CD8-positive, alpha-beta memory T cell (primary cell): ENCODE measurements around the gene FSTL4. TPM values are rescaled to one million over a fixed set of nuclear protein-coding genes. Genes with fewer than 3 reads are reported as not detected.
"Not testable (repeated sequence)": the region's sequence is repeated elsewhere in the genome, so short reads cannot be mapped to it uniquely, and the experiment has no call there.

Experiments
- CTCF ChIA-PET: fragments of 350-600 bp; sonication (Branson Sonifier 250); formaldehyde crosslinking; loops from one replicate; lab custom pipeline; 2021; ENCODE audit warnings: antibody characterized with exemption; lab: Charles Lee
- POLR2A ChIA-PET: fragments of 350-600 bp; sonication (Branson Sonifier 250); formaldehyde crosslinking; loops from one replicate; lab custom pipeline; 2021; ENCODE audit warnings: antibody characterized with exemption; lab: Charles Lee
- DNase-seq, 5 donors: peaks; one replicate each; pipeline versions ENCODE4 v3.0.0 to v3.0.0-alpha.2; 2020 to 2022; ENCODE audit warnings: mixed read lengths in 1 of 5
- H3K27ac ChIP-seq: one replicate; pipeline ENCODE4 v1.7.0; 2013; ENCODE audit warnings: low read depth, mild to moderate bottlenecking, low read length, moderate library complexity
- H3K27me3 ChIP-seq: 2 replicates; pipeline ENCODE4 v1.7.0; 2013; ENCODE audit warnings: low read length, mild to moderate bottlenecking; ENCODE audit not compliant: insufficient read depth, poor library complexity, severe bottlenecking
- H3K36me3 ChIP-seq: 2 replicates; pipeline ENCODE4 v1.7.0; 2013; ENCODE audit warnings: mild to moderate bottlenecking, low read length, moderate library complexity; ENCODE audit not compliant: insufficient read depth
- H3K4me1 ChIP-seq: 2 replicates; pipeline ENCODE4 v1.7.0; 2013; ENCODE audit warnings: mild to moderate bottlenecking, low read length, moderate library complexity; ENCODE audit not compliant: insufficient read depth
- H3K4me3 ChIP-seq: 2 replicates; pipeline ENCODE4 v1.7.0; 2013; ENCODE audit warnings: mild to moderate bottlenecking, low read length
- H3K9me3 ChIP-seq: 2 replicates; pipeline ENCODE4 v1.7.0; 2013; ENCODE audit warnings: mild to moderate bottlenecking, low read length
- H3K27ac Mint-ChIP-seq, 8 donors: one replicate each; pipeline ENCODE4 v1.8.0; 2020 to 2021; ENCODE audit warnings: mixed read lengths in 8 of 8, mild to moderate bottlenecking in 6 of 8, inconsistent platforms in 3 of 8, moderate library complexity in 3 of 8
- H3K27me3 Mint-ChIP-seq, 2 donors: one replicate each; pipeline ENCODE4 v1.8.0; 2020 to 2021; ENCODE audit warnings: mixed read lengths in 2 of 2, mild to moderate bottlenecking in 1 of 2, moderate library complexity in 1 of 2
- H3K36me3 Mint-ChIP-seq, 3 donors: one replicate each; pipeline ENCODE4 v1.8.0; 2020 to 2021; ENCODE audit warnings: mixed read lengths in 3 of 3, inconsistent platforms in 1 of 3, mild to moderate bottlenecking in 1 of 3
- H3K4me1 Mint-ChIP-seq, 3 donors: one replicate each; pipeline ENCODE4 v1.8.0; 2020 to 2021; ENCODE audit warnings: mixed read lengths in 3 of 3, inconsistent platforms in 1 of 3, mild to moderate bottlenecking in 1 of 3
- H3K4me3 Mint-ChIP-seq, 7 donors: one replicate each; pipeline ENCODE4 v1.8.0; 2020 to 2021; ENCODE audit warnings: mixed read lengths in 7 of 7, mild to moderate bottlenecking in 6 of 7, moderate library complexity in 4 of 7, inconsistent platforms in 2 of 7
- H3K9me3 Mint-ChIP-seq, 5 donors: one replicate each; pipeline ENCODE4 v1.8.0; 2020 to 2022; ENCODE audit warnings: mixed read lengths in 5 of 5, mild to moderate bottlenecking in 3 of 5, moderate library complexity in 2 of 5, inconsistent platforms in 1 of 5
- polyA plus RNA-seq: library from polyadenylated mRNA; unstranded; fragments of 300-500 nt; fragmentation: Illumina TruSeq; gene quantifications from one replicate; pipeline ENCODE4 v1.2.3, GENCODE V29; 2021
- total RNA-seq, 2 experiments: library from RNA; stranded (reverse); gene quantifications; one replicate each; pipeline ENCODE4 v1.2.3, GENCODE V29; 2021

FSTL4 gene
- total and polyA plus RNA-seq, 3 experiments from 2014 or later: 0.33 TPM; not detected in 2

- Histone ChIP-seq H3K4me1 (peaks cover 11% of the 10 kb centered on the region), H3K27me3 (no peaks in the 10 kb centered on the region), H3K9me3 (no peaks in the 10 kb centered on the region), H3K36me3 (no peaks in the 10 kb centered on the region), H3K4me3 (no peak overlapping the region), H3K27ac (no peak overlapping the region)
- POLR2A ChIA-PET: no interaction called here
- H3K4me3 Mint-ChIP-seq: no peak overlapping the region
- no peak for DNase-seq
- H3K9me3 Mint-ChIP-seq: no peaks in the 10 kb centered on the region
- H3K27me3 Mint-ChIP-seq: peaks cover 1 to 8% of the 10 kb centered on the region in 2 donors
- CTCF ChIA-PET: interaction anchor here (0.9 kb wide), 1 partner anchor 25 kb away, joined by 3 read pairs; no protein-coding TSS in a partner anchor
- peak overlapping the region in 1 of 8 donors; percentile 43 for H3K27ac Mint-ChIP-seq
- no peaks in the 10 kb centered on the region for H3K36me3 Mint-ChIP-seq
- H3K4me1 Mint-ChIP-seq: peaks cover 13 to 24% (median 14%) of the 10 kb centered on the region in 3 donors
Observed at GRCh38 chr5:133397990-133398645, 214.2 kb downstream of the FSTL4 start.

GRCh38 chr5:133397348-133397747, 215.0 kb downstream of the FSTL4 start:
- no peaks in the 10 kb centered on the region for H3K36me3 Mint-ChIP-seq
- H3K27ac Mint-ChIP-seq: peak overlapping the region in 1 of 8 donors; percentile 31
- peaks cover 13 to 24% (median 14%) of the 10 kb centered on the region in 3 donors for H3K4me1 Mint-ChIP-seq
- peaks cover 1 to 10% of the 10 kb centered on the region in 2 donors for H3K27me3 Mint-ChIP-seq
- Histone ChIP-seq H3K27ac (no peak overlapping the region), H3K4me1 (peaks cover 11% of the 10 kb centered on the region), H3K36me3 (no peaks in the 10 kb centered on the region), H3K27me3 (no peaks in the 10 kb centered on the region), H3K9me3 (no peaks in the 10 kb centered on the region), H3K4me3 (no peak overlapping the region)
- no peak for DNase-seq
- POLR2A ChIA-PET: no interaction called here
- CTCF ChIA-PET: no interaction called here
- H3K4me3 Mint-ChIP-seq: no peak overlapping the region
- H3K9me3 Mint-ChIP-seq: no peaks in the 10 kb centered on the region

DNA sequence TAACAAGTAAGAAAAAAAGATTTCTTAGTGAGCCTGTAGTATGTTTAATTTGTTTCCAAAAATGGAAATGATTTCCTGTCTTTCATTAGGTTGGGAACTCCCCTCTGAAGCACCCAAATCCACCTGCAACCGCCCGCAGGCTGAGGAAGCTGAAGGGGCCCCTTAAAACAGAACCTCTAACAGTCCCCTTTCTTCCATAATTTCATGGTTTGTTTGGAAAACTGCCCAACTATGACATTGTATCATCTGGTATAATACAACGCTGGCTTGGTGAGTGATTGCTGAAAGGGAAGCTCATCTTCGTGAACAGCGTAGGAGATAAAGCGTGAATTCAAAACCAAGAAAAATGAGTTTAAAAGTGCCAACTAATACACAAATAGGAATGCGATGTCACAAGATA, 215.5 kb downstream of the FSTL4 start:
- Histone ChIP-seq H3K4me3 (no peak overlapping the region), H3K9me3 (no peaks in the 10 kb centered on the region), H3K27ac (no peak overlapping the region), H3K36me3 (no peaks in the 10 kb centered on the region), H3K4me1 (peaks cover 11% of the 10 kb centered on the region), H3K27me3 (no peaks in the 10 kb centered on the region)
- no peaks in the 10 kb centered on the region for H3K36me3 Mint-ChIP-seq
- no peaks in the 10 kb centered on the region for H3K9me3 Mint-ChIP-seq
- no peak for DNase-seq
- H3K4me3 Mint-ChIP-seq: no peak overlapping the region
- no peak overlapping the region for H3K27ac Mint-ChIP-seq
- H3K4me1 Mint-ChIP-seq: peaks cover 13 to 24% (median 14%) of the 10 kb centered on the region in 3 donors
- CTCF ChIA-PET: no interaction called here
- H3K27me3 Mint-ChIP-seq: peaks cover 6 to 15% of the 10 kb centered on the region in 2 donors
- POLR2A ChIA-PET: no interaction called here

- Histone ChIP-seq H3K27ac (no peak overlapping the region), H3K36me3 (no peaks in the 10 kb centered on the region), H3K27me3 (no peaks in the 10 kb centered on the region), H3K4me3 (no peak overlapping the region), H3K9me3 (no peaks in the 10 kb centered on the region), H3K4me1 (peaks cover 11% of the 10 kb centered on the region)
- Mint-ChIP-seq H3K36me3 (no peaks in the 10 kb centered on the region), H3K9me3 (no peaks in the 10 kb centered on the region), H3K27ac (no peak overlapping the region), H3K27me3 (peaks cover 6 to 16% of the 10 kb centered on the region in 2 donors), H3K4me1 (peaks cover 13 to 24% (median 14%) of the 10 kb centered on the region in 3 donors), H3K4me3 (no peak overlapping the region)
- ChIA-PET POLR2A (no interaction called here), CTCF (interaction anchor here (1.7 kb wide), 1 partner anchor 27 kb away, joined by 3 read pairs; no protein-coding TSS in a partner anchor)
- no peak for DNase-seq
Observed at GRCh38 chr5:133396187-133396741, 216.1 kb downstream of the FSTL4 start.

GRCh38 chr5:133395207-133395606, 217.1 kb downstream of the FSTL4 start:
- H3K27ac Mint-ChIP-seq, H3K27ac ChIP-seq, H3K9me3 Mint-ChIP-seq, POLR2A ChIA-PET, H3K9me3 ChIP-seq, DNase-seq, H3K27me3 ChIP-seq, H3K4me3 Mint-ChIP-seq, H3K4me3 ChIP-seq, H3K36me3 ChIP-seq, H3K36me3 Mint-ChIP-seq: not testable (repeated sequence)
- Mint-ChIP-seq H3K27me3 (peaks cover 5 to 14% of the 10 kb centered on the region in 2 donors), H3K4me1 (peaks cover 13 to 24% (median 14%) of the 10 kb centered on the region in 3 donors)
- CTCF ChIA-PET: interaction anchor here (1.7 kb wide), 1 partner anchor 28 kb away, joined by 3 read pairs; no protein-coding TSS in a partner anchor
- peaks cover 11% of the 10 kb centered on the region for H3K4me1 ChIP-seq

DNA sequence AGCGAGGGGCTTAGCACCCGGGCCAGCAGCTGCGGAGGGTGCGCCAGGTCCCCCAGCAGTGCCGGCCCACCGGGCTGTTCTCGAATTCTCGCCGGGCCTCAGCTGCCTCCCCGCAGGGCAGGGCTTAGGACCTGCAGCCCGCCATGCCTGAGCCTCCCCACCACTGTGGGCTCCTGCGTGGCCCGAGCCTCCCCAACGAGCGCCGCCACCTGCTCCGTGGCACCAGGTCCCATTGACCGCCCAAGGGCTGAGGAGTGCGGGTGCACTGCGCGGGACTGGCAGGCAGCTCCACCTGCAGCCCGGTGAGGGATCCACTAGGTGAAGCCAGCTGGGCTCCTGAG, 217.9 kb downstream of the FSTL4 start:
- DNase-seq, H3K27me3 ChIP-seq, H3K36me3 Mint-ChIP-seq, H3K9me3 ChIP-seq, H3K4me3 ChIP-seq, H3K4me3 Mint-ChIP-seq, H3K27ac Mint-ChIP-seq, H3K9me3 Mint-ChIP-seq, H3K36me3 ChIP-seq, POLR2A ChIA-PET, H3K27ac ChIP-seq: not testable (repeated sequence)
- Mint-ChIP-seq H3K27me3 (peaks cover 9 to 17% of the 10 kb centered on the region in 2 donors), H3K4me1 (peaks cover 11 to 19% (median 14%) of the 10 kb centered on the region in 3 donors)
- CTCF ChIA-PET: interaction anchor here (1.7 kb wide), 1 partner anchor 29 kb away, joined by 3 read pairs; no protein-coding TSS in a partner anchor
- H3K4me1 ChIP-seq: peaks cover 11% of the 10 kb centered on the region

DNA sequence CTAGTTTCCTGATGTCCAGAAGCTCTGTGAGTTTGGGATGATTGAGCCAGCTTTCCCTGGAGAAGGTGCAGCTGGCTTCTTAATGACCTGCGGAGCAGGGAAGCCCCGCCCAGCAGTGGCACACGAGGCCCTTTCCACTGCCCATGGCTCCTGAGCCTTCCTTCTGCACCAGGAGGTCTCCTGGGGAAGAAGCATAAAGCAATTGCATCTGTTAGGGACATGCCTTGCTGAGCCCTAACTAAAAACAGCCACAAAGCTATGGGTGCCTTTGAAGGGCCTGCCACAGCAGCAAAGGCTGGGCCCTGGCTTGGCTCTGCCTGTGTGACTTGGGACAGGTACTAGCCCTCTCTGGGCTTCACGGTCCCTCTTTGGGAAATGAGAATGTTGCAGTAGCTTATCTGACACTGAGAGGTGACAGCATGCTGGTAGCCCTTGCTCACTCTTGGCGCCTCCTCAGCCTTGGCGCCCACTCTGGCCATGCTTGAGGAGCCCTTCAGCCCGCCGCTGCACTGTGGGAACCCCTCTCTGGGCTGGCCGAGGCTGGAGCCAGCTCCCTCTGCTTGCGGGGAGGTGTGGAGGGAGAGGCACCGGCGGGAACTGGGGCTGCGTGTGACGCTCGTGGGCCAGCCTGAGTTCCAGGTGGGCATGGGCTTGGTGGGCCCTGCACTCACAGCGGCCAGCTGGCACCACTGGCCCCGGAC, 218.4 kb downstream of the FSTL4 start:
- H3K4me3 Mint-ChIP-seq: no peak overlapping the region
- H3K9me3 Mint-ChIP-seq: no peaks in the 10 kb centered on the region
- POLR2A ChIA-PET: interaction anchor here (0.6 kb wide), 1 partner anchor 431 kb away, joined by 3 read pairs; no protein-coding TSS in a partner anchor
- no peak overlapping the region for H3K4me3 ChIP-seq
- H3K27me3 Mint-ChIP-seq: peaks cover 11 to 22% of the 10 kb centered on the region in 2 donors
- no peaks in the 10 kb centered on the region for H3K27me3 ChIP-seq
- peaks cover 10 to 16% (median 11%) of the 10 kb centered on the region in 3 donors for H3K4me1 Mint-ChIP-seq
- no peak overlapping the region for H3K27ac ChIP-seq
- no peaks in the 10 kb centered on the region for H3K36me3 ChIP-seq
- no peaks in the 10 kb centered on the region for H3K9me3 ChIP-seq
- no peak for DNase-seq
- H3K4me1 ChIP-seq: peaks cover 11% of the 10 kb centered on the region
- CTCF ChIA-PET: no interaction called here
- H3K27ac Mint-ChIP-seq: no peak overlapping the region
- no peaks in the 10 kb centered on the region for H3K36me3 Mint-ChIP-seq

GRCh38 chr5:133392448-133392847, 219.9 kb downstream of the FSTL4 start:
- H3K27me3 ChIP-seq: no peaks in the 10 kb centered on the region
- no peak for DNase-seq
- H3K4me1 Mint-ChIP-seq: peaks cover 2 to 7% (median 6%) of the 10 kb centered on the region in 3 donors
- H3K4me1 ChIP-seq: peaks cover 10% of the 10 kb centered on the region
- H3K36me3 ChIP-seq: no peaks in the 10 kb centered on the region
- no peaks in the 10 kb centered on the region for H3K36me3 Mint-ChIP-seq
- H3K4me3 ChIP-seq: no peak overlapping the region
- no peaks in the 10 kb centered on the region for H3K9me3 ChIP-seq
- no peaks in the 10 kb centered on the region for H3K9me3 Mint-ChIP-seq
- CTCF ChIA-PET: no interaction called here
- no peak overlapping the region for H3K27ac ChIP-seq
- H3K27ac Mint-ChIP-seq: no peak overlapping the region
- no peak overlapping the region for H3K4me3 Mint-ChIP-seq
- POLR2A ChIA-PET: no interaction called here
- peaks cover 11 to 27% of the 10 kb centered on the region in 2 donors for H3K27me3 Mint-ChIP-seq
